Left forelimb (tissue), 1 donor: ENCODE results near the gene PRPF19.

Source experiments
- DNase-seq: peaks from one replicate; pipeline ENCODE4 v3.0.0-alpha.2; 2018; ENCODE audit warnings: low spot score

PRPF19 gene

DNA sequence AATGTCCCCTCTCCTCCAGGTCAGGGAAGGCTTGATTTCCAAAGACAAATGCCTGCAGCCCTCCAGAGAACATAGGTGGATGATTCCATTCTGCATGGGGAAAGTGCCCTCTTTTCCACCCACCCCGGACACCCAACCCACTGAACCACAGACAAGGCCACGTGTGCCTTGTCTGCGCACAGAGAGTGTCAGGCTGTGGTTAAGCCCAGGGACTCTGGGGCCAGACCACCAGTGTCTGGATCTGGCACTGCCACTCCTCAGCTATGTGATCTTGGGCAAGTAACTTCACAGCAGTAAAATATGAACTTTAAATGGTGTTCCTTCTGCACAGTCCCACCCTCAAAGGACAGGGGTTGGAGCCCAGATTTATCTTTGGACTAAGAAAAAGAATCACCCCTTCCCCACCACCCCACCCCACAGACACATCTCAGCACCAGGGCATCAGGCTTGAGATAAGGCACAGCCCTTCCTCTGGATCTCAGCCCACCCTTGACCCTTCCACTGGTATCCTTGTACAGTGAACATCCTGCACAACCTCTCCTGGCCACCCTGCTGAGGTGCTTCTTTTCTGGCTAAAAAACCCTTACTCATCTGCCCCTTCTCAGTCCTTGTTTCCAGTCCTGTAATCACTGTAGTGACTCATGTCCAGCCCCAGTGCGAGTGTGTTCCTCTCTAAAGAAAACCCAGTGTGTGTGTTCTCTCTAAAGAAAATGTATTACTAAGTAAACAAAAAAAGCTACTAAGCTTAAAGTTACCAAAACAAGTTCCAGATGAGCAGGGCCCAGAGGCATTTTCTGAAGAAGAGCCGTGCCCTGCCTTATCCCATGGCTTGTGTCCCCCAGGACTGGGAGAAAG is 48.8 kb downstream of the PRPF19 start:
- DNase-seq: no peak

DNA sequence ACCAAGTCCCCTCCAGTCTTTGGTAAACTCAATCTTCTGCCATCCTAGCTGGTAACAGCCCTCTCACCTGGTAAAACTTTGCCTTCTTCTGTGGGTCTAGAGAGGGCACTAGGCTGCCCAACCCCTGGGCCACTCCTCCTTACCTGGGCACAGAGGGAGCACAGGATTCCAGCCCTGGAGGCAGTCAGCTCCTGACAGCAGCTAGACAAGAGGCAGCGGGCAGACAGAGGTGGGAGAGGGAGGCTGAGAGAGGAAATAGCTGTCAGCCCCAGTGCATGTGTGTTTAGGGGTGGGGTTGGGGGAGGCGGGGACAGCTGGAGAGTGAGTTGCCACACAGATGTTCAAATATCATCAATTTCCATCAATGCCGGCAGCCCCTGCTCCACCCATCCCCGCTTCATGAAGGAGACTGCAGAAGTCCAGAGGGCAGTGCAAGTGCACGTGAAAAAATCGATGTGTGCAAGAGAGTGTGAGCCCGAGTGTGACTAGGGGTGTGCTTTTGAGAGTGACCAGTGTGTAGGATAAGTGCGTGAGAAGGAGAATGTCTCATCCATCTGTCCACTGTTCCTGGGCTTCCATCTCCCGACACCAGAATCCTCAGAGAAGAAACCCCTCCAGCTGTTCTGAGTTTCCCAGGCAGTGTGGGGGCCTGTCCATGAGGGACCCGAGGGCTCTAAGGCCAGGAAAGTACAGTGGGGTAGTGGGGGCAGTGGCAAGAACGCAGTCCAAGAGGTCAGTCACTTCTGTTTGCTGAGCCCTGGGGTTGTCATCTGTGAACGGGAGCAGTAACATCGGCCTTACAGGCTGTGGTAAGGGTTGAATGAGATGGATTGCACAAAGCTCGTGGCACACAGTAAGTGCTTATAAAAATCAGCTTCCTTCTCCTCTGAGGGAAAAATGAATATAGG is 50.4 kb downstream of the PRPF19 start, which contains the start of gene PTGDR2:
PTGDR2 (minus strand) TSS at position 225 of the 908 bp plus-strand sequence. CDS start 2,228 bp downstream, outside the sequence.
- no peak for DNase-seq

DNA sequence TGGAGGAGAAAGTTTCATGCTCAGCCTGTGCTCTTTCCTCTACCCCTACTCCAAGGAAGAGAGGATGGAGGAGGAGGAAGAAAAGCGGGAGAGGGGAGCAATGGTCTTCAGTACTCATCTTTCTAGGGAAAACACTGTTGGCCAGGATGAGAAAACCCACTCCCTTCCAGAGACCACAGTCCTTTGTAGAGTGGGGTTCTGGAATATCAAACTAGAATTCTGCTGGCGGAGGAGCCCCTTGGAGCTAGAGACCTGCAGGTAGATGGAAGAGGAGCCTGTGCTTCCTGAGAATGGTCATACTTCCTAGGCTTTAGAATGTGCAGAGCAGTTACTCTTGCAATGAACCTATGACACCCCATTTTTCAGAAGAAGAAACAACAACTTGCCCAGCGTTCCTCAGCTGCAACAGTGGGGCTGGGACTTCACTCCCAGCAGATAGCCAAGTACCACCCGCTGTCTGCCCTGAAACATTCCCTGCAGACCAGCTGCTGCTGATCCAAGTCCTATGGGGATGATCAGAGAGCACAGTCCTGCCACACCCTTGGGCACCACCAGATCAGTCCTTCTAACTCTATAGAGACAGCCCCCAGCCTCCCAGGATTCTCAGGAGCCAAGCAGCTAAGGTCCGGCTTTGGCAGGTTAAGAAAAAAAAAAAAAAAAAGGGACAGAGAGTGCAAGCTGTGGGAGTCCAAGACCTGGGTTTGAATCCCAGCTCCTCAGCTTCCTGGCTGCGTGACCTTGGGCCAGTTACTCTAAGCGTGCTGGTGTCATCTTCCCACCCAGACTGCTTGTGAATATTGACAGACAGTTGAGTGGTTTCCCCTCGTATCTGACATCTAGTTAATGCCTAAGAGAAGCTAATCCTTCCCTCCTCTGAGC is 51.3 kb downstream of the PRPF19 start:
- DNase-seq: no peak

DNA sequence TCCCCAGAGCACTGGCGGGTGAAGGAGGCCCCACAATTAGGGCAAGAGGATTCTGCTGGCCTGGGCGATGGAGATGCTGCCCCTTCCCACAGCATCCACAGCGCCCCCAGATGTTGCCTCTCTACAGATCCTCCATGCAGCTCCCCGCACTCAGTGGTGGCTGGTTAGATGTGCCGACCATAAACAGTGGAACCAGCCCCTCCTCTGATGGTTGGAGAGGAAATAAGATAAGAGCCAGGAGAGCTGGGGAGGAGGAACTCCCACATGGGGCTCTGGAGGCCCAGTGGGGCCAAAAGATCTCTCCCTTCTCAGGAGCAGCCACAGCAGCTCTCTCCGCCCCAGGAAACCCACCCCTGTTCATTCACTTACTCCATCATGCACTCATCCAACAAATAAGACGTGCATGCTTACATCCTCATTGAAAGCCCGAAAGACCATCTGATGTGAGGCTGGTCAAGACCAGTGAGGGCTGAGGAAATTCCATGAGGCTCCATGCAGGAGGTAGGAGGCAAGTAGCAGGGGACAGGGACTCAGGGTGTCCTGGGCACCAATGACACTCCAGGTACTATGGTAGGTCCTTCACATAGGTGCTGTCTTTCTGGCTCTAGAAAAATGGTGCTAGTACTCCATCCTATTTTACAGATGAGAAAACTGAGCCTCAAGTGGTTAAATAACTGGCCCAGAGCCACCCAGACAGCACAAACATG is 52.1 kb downstream of the PRPF19 start:
- no peak for DNase-seq

DNA sequence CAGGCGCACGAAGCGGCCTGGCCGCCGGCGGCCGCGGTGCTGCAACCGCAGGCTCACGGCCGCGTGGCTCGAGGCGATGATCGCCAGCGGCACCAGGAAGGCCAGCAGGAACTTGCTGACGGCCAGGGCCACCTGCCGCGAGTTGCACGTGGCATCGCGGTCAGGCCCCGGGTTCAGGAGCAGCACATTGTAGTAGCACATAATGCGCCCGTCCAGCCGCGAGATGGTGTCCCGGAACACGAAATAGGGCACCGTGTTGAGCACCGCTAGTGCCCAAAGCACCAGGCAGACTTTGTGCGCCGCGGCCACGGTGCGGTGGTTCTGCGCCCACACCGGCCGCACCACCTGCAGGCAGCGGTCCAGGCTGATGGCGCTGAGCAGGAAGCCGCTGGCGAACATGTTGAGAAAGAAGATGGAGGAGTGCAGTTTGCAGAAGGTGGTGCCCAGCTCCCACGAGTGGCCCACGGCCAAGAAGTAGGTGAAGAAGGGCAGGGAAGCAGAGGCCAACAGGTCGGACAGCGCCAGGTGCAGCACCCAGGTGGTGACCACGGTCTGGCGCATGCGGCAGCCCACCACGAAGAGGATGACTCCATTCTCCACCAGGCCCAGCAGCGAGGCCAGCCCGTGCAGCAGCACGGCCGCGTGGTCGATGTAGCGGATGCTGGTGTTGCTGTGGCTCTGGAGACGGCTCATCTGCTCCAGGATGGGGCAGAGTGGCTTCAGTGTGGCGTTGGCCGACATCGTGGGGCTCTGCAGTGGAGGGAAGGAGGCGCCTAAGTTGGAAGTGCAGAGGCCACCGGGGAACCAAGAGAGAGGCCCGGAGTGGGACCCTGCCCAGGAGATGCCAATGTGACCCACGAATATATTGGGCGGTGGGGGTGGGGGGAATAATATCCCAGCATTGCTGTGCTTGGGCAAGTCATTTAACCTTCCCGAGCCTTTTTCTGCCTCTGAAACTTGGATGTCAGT is 53.1 kb downstream of the PRPF19 start:
- DNase-seq: no peak

DNA sequence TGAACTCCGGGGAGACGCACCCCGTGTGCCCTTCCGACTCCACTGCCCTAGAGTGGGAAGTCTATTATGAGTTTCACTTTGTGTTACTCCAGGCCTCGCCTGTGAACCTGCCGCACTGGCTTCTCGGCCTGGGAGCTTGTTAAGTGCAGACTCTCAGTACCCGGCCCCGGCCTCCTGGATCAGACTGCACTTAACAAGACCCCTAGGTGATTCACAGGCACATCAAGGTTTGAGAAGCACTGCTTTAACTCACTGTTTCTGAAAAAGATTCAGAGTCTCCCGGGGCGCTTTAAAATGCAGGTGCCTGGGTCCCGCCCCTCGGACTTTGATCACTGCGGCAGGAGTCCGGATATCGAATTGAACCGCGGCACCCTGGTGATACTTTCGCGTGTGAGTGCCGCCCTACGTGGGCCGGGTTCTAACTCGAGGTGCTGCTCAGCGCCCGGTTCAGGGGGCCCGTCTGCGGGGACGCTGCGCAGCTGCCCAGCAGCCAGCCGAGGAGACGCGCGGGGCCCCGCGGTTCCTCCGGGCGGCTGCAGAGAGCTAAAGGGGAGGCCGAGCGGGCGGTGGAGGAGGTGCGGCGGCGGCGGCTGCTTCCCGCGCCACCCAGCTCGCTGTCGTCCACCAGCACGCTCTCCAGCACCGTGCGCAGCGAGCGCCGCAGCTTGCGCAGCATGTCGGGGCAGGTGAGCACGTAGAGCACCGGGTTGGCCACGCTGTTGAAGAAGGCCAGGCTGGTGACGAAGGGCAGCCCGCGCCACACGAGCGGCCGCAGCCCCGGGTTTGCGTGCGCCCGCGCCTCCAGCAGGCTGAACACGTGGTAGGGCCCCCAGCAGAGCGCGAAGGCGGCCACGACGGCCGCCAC is 54.0 kb downstream of the PRPF19 start:
- no peak for DNase-seq

DNA sequence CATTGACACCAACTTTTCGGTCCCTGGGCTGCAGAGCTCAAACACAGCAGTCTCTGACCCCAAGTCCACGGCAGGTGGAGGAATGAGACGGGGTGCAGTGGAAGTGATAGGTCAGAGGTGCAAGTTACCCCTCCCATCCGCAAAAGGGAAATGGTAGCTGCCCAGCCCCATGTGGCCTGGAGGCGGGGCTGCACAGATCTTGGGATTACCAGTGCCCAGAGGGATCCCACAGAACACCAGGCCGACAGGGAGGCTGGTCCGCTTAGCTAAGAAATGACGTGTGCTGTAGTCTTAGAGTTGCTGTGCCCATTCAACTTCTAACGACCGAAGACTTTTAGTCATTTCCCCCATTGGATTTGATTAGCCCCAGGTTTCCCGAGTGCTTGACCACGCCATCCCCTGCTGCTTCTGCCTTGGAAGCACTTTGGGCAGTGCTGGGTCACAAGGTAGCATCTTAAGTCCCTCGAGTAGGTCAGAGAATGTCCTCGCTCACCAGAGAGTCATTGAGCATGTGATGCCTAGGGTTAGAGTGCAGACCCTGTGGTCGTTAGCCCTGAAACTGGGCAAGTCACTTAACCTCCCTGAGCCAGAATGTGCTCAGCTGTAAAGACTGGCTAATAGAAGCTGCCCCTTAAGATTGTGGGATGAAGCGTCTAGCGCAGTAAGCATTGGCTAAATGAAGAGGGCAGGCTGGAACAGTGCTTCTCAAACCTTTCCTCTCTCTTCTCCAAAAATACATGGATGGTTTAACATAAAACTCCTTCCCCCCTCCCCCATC is 54.9 kb downstream of the PRPF19 start:
- no peak for DNase-seq

DNA sequence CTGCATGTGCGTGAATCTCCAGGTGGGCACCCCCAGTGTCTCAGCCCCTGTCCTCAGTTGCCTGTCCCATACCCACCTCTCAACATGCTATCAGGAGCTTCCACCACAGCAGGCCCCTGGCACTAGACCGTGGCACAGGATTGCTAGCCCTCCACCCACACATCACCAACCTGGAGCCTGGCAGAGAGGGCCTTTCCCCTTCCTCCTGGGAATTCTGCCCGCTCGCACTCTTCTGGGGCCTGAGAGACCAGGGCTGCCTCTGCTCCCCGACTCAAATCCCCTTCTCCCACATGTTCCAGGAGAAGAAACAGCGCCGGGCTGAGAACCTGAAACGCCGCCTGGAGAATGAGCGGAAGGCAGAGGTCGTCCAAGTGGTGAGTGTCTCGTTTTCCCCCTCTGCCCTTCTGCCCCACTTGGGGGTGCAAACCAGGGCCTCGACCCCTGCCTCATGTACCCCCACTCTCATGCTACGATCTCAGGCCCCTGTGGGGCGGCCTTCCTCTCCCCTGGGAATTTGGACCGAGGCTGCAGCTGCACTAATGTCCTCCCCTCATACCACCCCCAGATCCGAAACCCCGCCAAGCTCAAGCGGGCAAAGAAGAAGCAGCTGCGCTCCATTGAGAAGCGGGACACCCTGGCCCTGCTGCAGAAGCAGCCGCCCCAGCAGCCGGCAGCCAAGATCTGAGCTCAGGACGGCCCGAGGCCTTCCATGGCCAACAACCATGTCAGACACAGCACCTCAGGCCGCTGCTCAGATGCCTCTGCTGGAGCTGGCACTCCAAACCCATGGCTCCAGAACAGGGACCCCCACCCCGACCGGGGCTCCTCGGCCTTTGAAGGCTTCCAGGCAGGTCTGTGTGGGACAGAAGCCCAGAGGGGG is 56.5 kb downstream of the PRPF19 start:
- no peak for DNase-seq

DNA sequence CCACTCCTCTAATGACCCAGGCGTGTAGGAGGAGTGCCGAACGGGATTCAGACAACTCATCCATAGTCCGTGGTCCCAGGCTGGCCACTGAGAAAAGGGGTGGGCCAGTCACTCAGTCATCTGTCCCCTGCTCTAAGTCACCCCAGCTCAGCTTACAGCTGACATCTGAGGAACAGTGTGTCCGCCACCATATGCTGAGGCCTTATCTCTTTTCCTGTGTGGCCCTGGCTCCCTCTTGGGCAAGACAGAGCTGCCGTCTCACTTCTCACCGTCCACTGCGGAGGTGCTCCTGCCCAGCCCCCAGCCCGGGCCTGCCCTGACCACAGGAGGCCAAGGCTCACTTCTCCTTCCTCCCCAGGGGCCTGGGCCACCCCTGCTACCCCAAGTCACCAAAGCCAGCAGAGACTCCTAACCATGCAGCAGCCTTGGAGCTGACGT is 57.7 kb downstream of the PRPF19 start:
- DNase-seq: no peak

DNA sequence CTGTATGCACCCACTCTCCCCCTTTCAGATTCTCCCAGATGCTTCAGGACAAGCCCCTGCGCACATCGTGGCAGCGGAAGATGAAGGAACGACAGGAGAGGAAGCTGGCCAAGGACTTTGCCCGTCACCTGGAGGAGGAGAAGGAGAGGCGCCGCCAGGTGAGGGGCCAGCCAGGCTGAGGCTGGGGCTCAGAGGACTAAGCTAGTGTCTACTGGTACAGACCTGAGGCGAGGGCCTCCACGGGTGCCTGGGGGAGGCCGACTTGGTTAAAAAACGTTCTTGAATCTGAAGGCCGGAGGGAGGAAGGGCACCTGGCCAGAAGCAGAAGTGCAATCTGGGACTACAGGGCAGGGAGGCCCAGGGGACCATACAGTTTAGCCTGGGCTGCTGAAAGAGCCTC is 58.5 kb downstream of the PRPF19 start:
- DNase-seq: no peak

DNA sequence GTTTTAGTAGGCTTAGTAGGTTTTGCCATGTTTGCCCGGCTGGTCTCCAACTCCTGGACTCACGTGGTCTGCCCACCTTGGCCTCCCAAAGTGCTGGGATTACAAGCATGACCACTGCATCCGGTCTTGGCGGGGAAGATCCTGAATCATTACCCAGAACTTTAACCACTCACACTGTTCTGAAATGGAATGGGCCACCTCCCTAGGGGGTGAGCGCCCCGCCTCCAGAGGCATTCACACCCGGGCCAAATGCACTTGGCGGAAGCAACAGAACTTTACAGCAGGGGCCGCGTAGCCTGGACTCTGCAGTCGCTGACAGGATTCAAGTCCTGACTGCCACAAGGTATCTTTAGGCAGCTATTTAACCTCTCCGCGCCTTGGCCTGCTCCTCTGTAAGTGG is 59.1 kb downstream of the PRPF19 start:
- no peak for DNase-seq

DNA sequence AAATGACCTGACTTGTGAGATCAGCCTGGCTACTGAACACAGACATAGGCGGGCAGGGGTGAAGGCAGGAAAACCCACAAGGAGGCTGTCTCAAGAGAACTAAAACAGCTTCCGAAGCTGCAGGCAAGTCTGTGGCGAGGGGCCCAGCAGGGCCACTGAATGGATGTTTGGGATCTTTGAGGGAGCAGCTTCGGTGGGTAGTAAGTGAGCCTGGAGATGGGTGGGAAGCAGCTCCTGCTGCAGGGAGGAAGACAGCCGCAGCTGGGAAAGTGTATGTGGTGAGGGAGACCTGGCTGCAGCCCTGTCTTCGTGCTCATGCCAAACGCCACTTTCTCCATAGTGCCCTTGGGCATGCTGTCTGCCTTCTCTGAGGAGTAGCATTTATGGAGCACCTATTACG is 61.0 kb downstream of the PRPF19 start:
- no peak for DNase-seq

DNA sequence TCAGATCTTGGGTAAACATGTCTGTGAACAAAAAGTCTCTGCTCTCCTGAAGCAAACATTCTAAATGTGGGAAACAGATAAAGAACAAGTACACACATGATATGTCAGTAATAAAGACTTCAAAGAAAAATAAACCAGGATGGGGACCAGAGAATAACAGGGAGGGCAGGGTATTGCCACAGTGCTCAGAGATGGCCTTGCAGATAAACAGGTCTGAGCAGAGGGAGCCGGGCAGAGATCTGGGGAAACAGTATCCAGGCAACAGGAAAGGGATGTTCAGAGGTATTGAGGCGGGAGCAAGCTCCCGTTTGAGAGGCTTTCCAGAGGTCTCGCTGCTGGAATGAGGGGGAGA is 61.5 kb downstream of the PRPF19 start:
- DNase-seq: no peak

DNA sequence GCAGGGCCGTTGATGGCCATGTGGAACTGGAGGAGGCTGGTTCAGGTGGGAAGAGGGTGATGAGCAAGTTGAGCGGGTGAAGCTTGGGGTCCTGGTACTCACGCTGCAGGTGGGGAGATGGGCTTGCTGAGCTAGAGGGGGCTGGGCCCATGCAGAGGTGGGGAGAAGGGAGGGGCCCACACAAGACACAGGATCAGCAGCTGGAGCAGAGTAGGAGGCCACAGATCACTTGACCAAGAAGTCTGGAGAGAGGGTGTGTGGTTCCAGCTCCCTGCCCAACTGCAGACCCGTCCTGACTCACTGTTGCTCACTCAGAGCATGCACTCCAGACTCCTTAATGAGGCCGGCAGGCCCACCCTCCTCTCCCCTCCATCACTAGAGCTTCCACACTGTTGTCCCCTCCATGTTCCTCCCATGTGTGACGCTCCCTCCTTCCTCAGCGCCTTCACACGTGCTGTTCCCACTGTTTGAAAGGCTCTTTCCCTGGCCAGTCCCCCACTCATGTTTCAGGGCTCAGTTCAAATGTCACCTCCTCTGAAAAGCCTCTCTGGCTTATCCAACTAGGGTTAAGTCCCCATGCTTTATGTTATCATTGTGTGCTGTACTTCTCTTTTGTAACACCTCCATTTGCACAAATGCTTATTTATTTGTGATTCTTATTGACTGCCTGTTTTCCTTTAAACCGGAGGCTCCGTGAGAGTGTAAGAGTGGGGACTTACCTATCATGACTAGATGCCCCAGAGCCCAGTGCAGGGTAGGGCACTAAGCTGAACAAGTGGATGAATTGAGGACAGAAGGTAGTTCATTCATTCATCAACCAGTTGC is 62.1 kb downstream of the PRPF19 start:
- no peak for DNase-seq

DNA sequence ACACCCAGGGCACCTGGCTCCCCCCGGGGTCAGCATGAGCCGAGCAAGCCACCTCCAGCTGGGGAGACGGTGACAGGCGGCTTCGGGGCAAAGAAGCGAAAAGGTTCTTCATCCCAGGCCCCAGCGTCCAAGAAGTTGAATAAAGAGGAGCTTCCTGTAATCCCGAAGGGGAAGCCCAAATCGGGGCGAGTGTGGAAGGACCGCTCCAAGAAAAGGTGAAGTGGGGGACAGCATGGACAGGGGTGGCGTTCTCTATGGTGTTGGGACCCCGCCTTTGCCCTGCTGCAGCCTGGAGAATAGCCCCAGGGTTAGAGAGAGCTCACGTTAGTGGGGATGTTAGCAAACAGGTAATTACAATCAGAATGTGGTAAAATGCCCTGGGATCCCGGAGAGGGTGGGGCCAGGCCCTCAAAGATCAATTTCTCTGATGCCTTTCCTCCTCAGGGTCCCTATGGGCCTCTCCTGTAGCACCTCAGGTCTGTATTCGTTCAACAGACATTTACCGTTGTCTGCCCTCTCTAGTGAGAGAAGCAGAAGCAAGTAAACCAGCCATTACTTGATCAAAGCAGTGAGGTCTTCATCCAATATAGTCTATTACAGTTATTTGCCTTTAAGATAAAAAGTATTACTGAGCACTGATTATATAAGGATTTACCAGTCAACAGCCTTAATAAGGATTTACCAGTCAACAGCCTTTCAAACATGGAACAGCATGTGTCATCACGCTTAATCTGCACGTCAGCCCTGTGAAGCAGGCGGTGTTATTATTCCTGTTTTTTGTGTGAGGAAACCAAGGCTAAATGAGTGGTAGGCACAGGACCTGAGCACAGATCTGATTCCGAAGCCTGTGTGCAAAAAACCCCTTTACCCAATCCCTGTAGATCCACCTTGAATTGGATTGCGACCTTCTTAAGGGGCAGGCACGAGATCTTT is 63.5 kb downstream of the PRPF19 start:
- DNase-seq: no peak
